Lower leg skin (tissue), 3 donors: ENCODE measurements around the gene MATR3.

ENCODE experiments used
- CTCF ChIP-seq, 3 donors: fragments of 450-650 bp; IDR thresholded peaks; one replicate each; pipeline ENCODE4 v1.5.1; 2016; ENCODE audit warnings: antibody characterized with exemption in 3 of 3, mild to moderate bottlenecking in 3 of 3, moderate library complexity in 2 of 3
- POLR2A ChIP-seq, 2 donors: fragments of 450-650 bp; IDR thresholded peaks; one replicate each; pipeline ENCODE4 v1.6.1; 2016 to 2017; ENCODE audit warnings: antibody characterized with exemption in 2 of 2, mild to moderate bottlenecking in 1 of 2, moderate library complexity in 1 of 2

- no peak for TF ChIP-seq POLR2A (IDR thresholded peaks at IDR 0.05)
- peak in 1 of 3 donors; percentile 74 for TF ChIP-seq CTCF (IDR thresholded peaks at IDR 0.05)
These were observed 30.6 kb upstream of the MATR3 start for GRCh38 chr5:139262742-139263445.
